HCT116 (cell line): Measurements from ENCODE around the gene ATXN1. TPM values are rescaled to one million over a fixed set of nuclear protein-coding genes. Genes with fewer than 3 reads are reported as not detected.

Experiments used
- ATAC-seq: fragments of 200-7000 bp; cut with Tn5 transposase; 2 replicates; pipeline ENCODE4 v1.9.1; 2020; ENCODE audit warnings: mild to moderate bottlenecking, moderate library complexity
- BruUV-seq: library from RNA; stranded (reverse); fragments of 400-500 nt; replicated peaks from 2 replicates; lab custom pipeline; 2021; lab: Mats Ljungman, UMichigan
- CTCF ChIA-PET: fragments of 300-600 bp; sonication (Branson Sonifier 250); formaldehyde crosslinking; loops from one replicate; lab custom pipeline; 2021; ENCODE audit warnings: antibody characterized with exemption; lab: Charles Lee
- POLR2A ChIA-PET: fragments of 300-600, 350-600 bp; sonication (Branson Sonifier 250); formaldehyde crosslinking; loops from one replicate; lab custom pipeline; 2021; ENCODE audit warnings: antibody characterized with exemption; lab: Charles Lee
- RAD21 ChIA-PET, 2 experiments: fragments of 300-600 bp; sonication (Branson Sonifier 250); formaldehyde crosslinking; loops; one replicate each; lab custom pipeline; 2023; ENCODE audit warnings: low total read pairs in 2 of 2; ENCODE audit not compliant: uncharacterized antibody in 2 of 2, unreplicated experiment in 2 of 2, low non-redundant PET in 1 of 2; lab: Charles Lee
- DNase-seq: peaks from one replicate; pipeline ENCODE4 v3.0.0-alpha.2; 2010; ENCODE audit warnings: low read depth, low spot score
- H2AFZ ChIP-seq: fragments of 200-600 bp; shearing (Covaris generic), sonication (generic); 2 replicates; pipeline ENCODE4 v1.6.1; 2017; ENCODE audit warnings: low read depth, mixed run types, mixed read lengths, antibody characterized with exemption, low read length; ENCODE audit not compliant: poor library complexity, severe bottlenecking
- H3K27ac ChIP-seq: 2 replicates; pipeline ENCODE4 v1.5.1; 2012; ENCODE audit warnings: low read depth, low read length
- H3K27me3 ChIP-seq: fragments of 200-600 bp; sonication (generic); 2 replicates; pipeline ENCODE4 v1.6.1; 2016; ENCODE audit warnings: mixed run types, low read length, mixed read lengths; ENCODE audit not compliant: insufficient read depth
- H3K36me3 ChIP-seq, 2 experiments: fragments of 200-500 bp in 1 of 2; fragments of 200-600 bp in 1 of 2; sonication (Bioruptor generic) in 1 of 2; sonication (generic) in 1 of 2; 2 replicates each; pipeline versions ENCODE4 v1.5.1 to v1.6.1; 2014 to 2016; ENCODE audit warnings: low read length in 2 of 2, inconsistent platforms in 1 of 2, mixed read lengths in 1 of 2, mixed run types in 1 of 2; ENCODE audit not compliant: insufficient read depth in 2 of 2, control insufficient read depth in 1 of 2
- H3K4me1 ChIP-seq, 2 experiments: fragments of 200-600 bp in 1 of 2; sonication (generic) in 1 of 2; 2 replicates each; pipeline versions ENCODE4 v1.5.1 to v1.6.1; 2012 to 2017; ENCODE audit warnings: low read length in 2 of 2, inconsistent platforms in 1 of 2, mild to moderate bottlenecking in 1 of 2, mixed read lengths in 1 of 2, mixed run types in 1 of 2, moderate library complexity in 1 of 2; ENCODE audit not compliant: insufficient read depth in 2 of 2, control insufficient read depth in 1 of 2
- H3K4me2 ChIP-seq: fragments of 200-600 bp; sonication (generic); 2 replicates; pipeline ENCODE4 v1.6.1; 2017; ENCODE audit warnings: mixed run types, low read length, mixed read lengths
- H3K4me3 ChIP-seq, 2 experiments: fragments of 200-600 bp in 1 of 2; sonication (generic) in 1 of 2; replicated peaks in 1 of 2; 2 replicates each; pipeline ENCODE4 v1.5.1; 2011 to 2016; ENCODE audit warnings: low read length in 2 of 2, control low read depth in 1 of 2, low read depth in 1 of 2, mild to moderate bottlenecking in 1 of 2, mixed read lengths in 1 of 2, mixed run types in 1 of 2
- H3K79me2 ChIP-seq: fragments of 200-600 bp; sonication (generic); 2 replicates; pipeline ENCODE4 v1.6.1; 2017; ENCODE audit warnings: mild to moderate bottlenecking, mixed run types, low read length, moderate library complexity, mixed read lengths; ENCODE audit not compliant: insufficient read depth
- H3K9ac ChIP-seq: fragments of 200-600 bp; sonication (generic); 2 replicates; pipeline ENCODE4 v1.6.1; 2016; ENCODE audit warnings: low read length, mixed read lengths
- H3K9me2 ChIP-seq: fragments of 200-600 bp; sonication (generic), shearing (Covaris generic); 2 replicates; pipeline ENCODE4 v1.6.1; 2017; ENCODE audit warnings: mixed run types, mild to moderate bottlenecking, moderate library complexity; ENCODE audit not compliant: insufficient read depth
- H3K9me3 ChIP-seq, 2 experiments: fragments of 200-500 bp in 1 of 2; fragments of 200-600 bp in 1 of 2; sonication (Bioruptor generic) in 1 of 2; sonication (generic) in 1 of 2; 2 replicates each; pipeline ENCODE4 v1.6.1; 2014 to 2017; ENCODE audit warnings: low read length in 2 of 2, mixed read lengths in 2 of 2, inconsistent platforms in 1 of 2, low read depth in 1 of 2, mild to moderate bottlenecking in 1 of 2, mixed run types in 1 of 2, moderate library complexity in 1 of 2; ENCODE audit not compliant: control insufficient read depth in 1 of 2, insufficient read depth in 1 of 2
- H4K20me1 ChIP-seq: fragments of 200-600 bp; sonication (generic), shearing (Covaris generic); 2 replicates; pipeline ENCODE4 v1.6.1; 2017; ENCODE audit warnings: mixed run types, mild to moderate bottlenecking, moderate library complexity; ENCODE audit not compliant: insufficient read depth
- RAD21 ChIP-seq: IDR thresholded peaks from 2 replicates; pipeline ENCODE4 v1.6.1; 2012; ENCODE audit warnings: low read depth, mild to moderate bottlenecking
- SP1 ChIP-seq: IDR thresholded peaks from 2 replicates; pipeline ENCODE4 v1.6.1; 2012; ENCODE audit warnings: low read depth
- TCF7L2 ChIP-seq: IDR thresholded peaks from 2 replicates; pipeline ENCODE4 v1.7.0; 2011; ENCODE audit warnings: borderline replicate concordance, inconsistent platforms; ENCODE audit not compliant: insufficient read depth, insufficient read length; ENCODE audit errors: extremely low read depth
- ZBTB33 ChIP-seq: IDR thresholded peaks from 2 replicates; pipeline ENCODE4 v1.6.1; 2011; ENCODE audit warnings: mild to moderate bottlenecking, low read length, moderate library complexity; ENCODE audit not compliant: insufficient replicate concordance; ENCODE audit errors: extremely low read depth
- intact Hi-C: fragments of 100-400 bp; cut with micrococcal nuclease; formaldehyde crosslinking; loops from 2 replicates; pipeline ENCODE4 v1.10.0; 2022
- total RNA-seq: library from RNA; stranded (reverse); gene quantifications from one replicate; pipeline ENCODE4 v1.2.1, GENCODE V29; 2021; ENCODE audit not compliant: unreplicated experiment
- TF ChIP-seq, protein P1 (sequence below): IDR thresholded peaks from 2 replicates; pipeline ENCODE4 v1.6.1; 2012

The ATXN1 gene
- total RNA-seq, 1 experiment from 2014 or later: 21.0 TPM

DNA sequence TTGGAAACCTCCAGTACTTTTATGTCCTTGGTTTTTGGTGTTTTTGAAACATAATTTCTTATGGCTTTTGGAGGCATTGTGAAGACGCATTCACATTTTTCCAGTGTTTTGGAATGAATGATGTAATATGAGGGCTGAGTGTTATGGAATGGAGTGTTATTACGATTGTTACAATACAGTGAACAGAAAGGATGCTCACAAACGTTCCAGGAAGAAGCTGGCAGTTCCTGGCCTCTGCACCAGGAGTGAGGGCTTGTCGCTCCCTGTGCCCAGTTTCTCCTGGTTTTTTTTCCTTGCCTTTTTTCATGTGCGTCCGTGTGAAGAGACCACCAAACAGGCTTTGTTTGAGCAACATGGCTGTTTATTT, 502.6 kb downstream of the ATXN1 start (continued):
- TF ChIP-seq, protein P1, sequence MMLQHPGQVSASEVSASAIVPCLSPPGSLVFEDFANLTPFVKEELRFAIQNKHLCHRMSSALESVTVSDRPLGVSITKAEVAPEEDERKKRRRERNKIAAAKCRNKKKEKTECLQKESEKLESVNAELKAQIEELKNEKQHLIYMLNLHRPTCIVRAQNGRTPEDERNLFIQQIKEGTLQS: no peak
- TF ChIP-seq ZBTB33 (no peak), SP1 (no peak), RAD21 (no peak), TCF7L2 (no peak)

DNA sequence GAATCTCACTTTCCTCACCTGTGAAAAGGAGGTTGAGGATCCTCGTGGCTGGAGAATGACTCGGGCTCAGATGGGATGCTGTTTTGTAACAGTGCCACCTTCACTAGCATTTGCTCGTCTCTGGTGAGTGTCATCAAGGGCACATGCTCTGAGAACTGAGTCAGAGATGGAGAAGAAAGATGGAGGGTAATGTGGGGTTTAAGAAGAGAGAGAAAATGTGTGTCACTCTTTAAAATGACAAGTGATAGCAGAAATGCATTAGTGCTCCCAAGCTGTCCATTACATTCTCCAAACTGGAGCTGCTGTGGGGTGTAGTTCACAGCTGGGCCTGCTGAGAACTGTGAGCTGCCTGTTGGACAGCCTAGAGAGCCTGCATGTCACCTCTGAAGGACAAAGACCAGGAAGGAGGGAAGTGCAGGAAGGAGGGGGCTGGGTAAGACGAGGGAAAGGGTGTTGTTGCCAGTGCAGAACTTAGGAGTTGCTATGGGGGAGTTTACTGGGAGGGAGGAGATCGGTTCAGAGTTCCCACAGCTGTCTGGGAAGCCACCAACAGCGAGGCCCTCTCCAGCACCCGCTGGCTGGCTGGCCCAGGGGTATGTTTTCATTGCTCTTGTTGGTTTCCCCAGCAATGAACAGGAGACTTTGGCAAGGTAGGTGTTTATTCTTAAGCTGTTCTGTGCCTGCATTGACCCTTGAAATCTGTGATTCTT, 503.1 kb downstream of the ATXN1 start:
- CTCF ChIA-PET: no interaction called here
- Histone ChIP-seq H3K27me3 (no peaks in the 10 kb centered on the region), H3K27ac (no peak overlapping the region), H3K9me2 (no peaks in the 10 kb centered on the region), H3K79me2 (no peaks in the 10 kb centered on the region), H4K20me1 (no peaks in the 10 kb centered on the region), H3K36me3 (peaks cover 2 to 5% of the 10 kb centered on the region in 2 experiments; a peak in 1 of 4 replicates), H3K9ac (no peak overlapping the region), H3K4me1 (no peaks in the 10 kb centered on the region), H2AFZ (no peak overlapping the region), H3K9me3 (no peaks in the 10 kb centered on the region), H3K4me3 (no peak overlapping the region), H3K4me2 (no peak overlapping the region)
- RAD21 ChIA-PET: no interaction called here
- POLR2A ChIA-PET: no interaction called here
- no peak for TF ChIP-seq TCF7L2
- no peak for TF ChIP-seq ZBTB33
- no TSS peak for BruUV-seq
- DNase-seq: no peak
- ATAC-seq: no peak
- intact Hi-C loops: no loop called here
